ENCODE results near the gene KRTAP4-3.
"Not testable (repeated sequence)": the region's sequence is repeated elsewhere in the genome, so short reads cannot be mapped to it uniquely, and the experiment has no call there.

KRTAP4-3 gene

GRCh38 chr17:41117846-41118386, 50.1 kb downstream of the KRTAP4-3 start, which contains the start of gene KRTAP4-11:
Gene KRTAP4-11, minus strand, starts transcription at chr17:41118373. Its CDS starts 58 bp downstream, at chr17:41118315.
- DNase-seq (ENCODE audit: low spot score), result not testable (repeated sequence)

All from CD4-positive, alpha-beta T cell treated with Interleukin-15 for 4 hours (primary cell).